Measurements from ENCODE around the gene TMCC3. TPM values are rescaled to one million over a fixed set of nuclear protein-coding genes. Genes with fewer than 3 reads are reported as not detected.

The TMCC3 gene
- total and polyA plus RNA-seq, 2 experiments from 2014 or later: 1.4 to 3.6 TPM

DNA sequence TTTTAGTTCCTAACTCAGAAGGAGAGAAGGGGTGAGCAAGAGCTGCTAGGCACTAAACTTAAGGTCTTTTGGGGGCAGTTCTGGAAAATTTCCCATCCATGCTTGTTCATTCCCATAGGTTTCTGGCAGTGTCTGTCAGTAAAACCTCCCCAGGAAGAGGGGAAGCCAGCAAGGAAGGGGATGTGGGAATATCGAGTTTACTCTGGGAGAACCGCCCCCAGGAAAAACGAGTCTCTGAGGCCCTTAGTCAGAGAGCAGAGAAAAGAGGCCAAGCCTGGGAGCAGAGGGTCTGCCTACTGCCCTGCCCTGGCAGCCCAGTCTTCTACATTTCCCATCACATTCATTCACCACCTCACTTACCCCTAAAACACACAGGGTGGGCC lies 55.9 kb downstream of the TMCC3 start:
- H3K27ac Mint-ChIP-seq: no peak overlapping the region
- peaks cover 8% of the 10 kb centered on the region for H3K4me1 Mint-ChIP-seq
- H3K27me3 Mint-ChIP-seq (ENCODE audit: insufficient read depth, low read depth, poor library complexity): peaks cover 3% of the 10 kb centered on the region

More for the DNA sequence above, 55.9 kb downstream of the TMCC3 start:
- Histone ChIP-seq H3F3A (replicated peaks; ENCODE audit: low read depth) (no peaks in the 10 kb centered on the region), H3K27me3 (ENCODE audit: insufficient read depth) (no peaks in the 10 kb centered on the region), H3K9me2 (ENCODE audit: insufficient read depth) (no peaks in the 10 kb centered on the region), H3K27ac (ENCODE audit: low read depth) (no peak overlapping the region), H3K79me2 (replicated peaks; ENCODE audit: insufficient read depth) (no peaks in the 10 kb centered on the region), H3K36me3 (ENCODE audit: insufficient read depth) (no peaks in the 10 kb centered on the region), H2AFZ (no peak overlapping the region), H3K4me3 (no peak overlapping the region), H3K4me1 (ENCODE audit: insufficient read depth) (no peaks in the 10 kb centered on the region), H3K4me2 (no peak overlapping the region), H4K20me1 (replicated peaks; ENCODE audit: insufficient read depth) (no peaks in the 10 kb centered on the region)
- ATAC-seq: no peak
- Mint-ChIP-seq H3K36me3 (ENCODE audit: low read depth) (no peaks in the 10 kb centered on the region), H3K9me3 (no peaks in the 10 kb centered on the region), H3K4me3 (no peak overlapping the region)
- TF ChIP-seq ZNF114 (CRISPR knock-in tag; IDR thresholded peaks at IDR 0.05) (no peak), CREB1 (CRISPR knock-in tag; IDR thresholded peaks at IDR 0.05; ENCODE audit: low read depth) (no peak), POLR2AphosphoS5 (IDR thresholded peaks at IDR 0.05; ENCODE audit: low read depth) (no peak), STAT1 (IDR thresholded peaks at IDR 0.05; ENCODE audit: unreplicated experiment) (no peak), ZNF331 (CRISPR knock-in tag; IDR thresholded peaks at IDR 0.05; ENCODE audit: low read depth) (no peak), EZH2 (IDR thresholded peaks at IDR 0.05; ENCODE audit: low read depth, unreplicated experiment) (no peak), EZH2phosphoT487 (IDR thresholded peaks at IDR 0.05; ENCODE audit: unreplicated experiment) (no peak), JUNB (IDR thresholded peaks at IDR 0.05; ENCODE audit: unreplicated experiment) (no peak), NANOG (IDR thresholded peaks at IDR 0.05; ENCODE audit: borderline replicate concordance) (no peak)
- TF ChIP-seq, protein P1, sequence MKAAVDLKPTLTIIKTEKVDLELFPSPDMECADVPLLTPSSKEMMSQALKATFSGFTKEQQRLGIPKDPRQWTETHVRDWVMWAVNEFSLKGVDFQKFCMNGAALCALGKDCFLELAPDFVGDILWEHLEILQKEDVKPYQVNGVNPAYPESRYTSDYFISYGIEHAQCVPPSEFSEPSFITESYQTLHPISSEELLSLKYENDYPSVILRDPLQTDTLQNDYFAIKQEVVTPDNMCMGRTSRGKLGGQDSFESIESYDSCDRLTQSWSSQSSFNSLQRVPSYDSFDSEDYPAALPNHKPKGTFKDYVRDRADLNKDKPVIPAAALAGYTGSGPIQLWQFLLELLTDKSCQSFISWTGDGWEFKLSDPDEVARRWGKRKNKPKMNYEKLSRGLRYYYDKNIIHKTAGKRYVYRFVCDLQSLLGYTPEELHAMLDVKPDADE (IDR thresholded peaks at IDR 0.05): no peak
- TF ChIP-seq, protein P2, sequence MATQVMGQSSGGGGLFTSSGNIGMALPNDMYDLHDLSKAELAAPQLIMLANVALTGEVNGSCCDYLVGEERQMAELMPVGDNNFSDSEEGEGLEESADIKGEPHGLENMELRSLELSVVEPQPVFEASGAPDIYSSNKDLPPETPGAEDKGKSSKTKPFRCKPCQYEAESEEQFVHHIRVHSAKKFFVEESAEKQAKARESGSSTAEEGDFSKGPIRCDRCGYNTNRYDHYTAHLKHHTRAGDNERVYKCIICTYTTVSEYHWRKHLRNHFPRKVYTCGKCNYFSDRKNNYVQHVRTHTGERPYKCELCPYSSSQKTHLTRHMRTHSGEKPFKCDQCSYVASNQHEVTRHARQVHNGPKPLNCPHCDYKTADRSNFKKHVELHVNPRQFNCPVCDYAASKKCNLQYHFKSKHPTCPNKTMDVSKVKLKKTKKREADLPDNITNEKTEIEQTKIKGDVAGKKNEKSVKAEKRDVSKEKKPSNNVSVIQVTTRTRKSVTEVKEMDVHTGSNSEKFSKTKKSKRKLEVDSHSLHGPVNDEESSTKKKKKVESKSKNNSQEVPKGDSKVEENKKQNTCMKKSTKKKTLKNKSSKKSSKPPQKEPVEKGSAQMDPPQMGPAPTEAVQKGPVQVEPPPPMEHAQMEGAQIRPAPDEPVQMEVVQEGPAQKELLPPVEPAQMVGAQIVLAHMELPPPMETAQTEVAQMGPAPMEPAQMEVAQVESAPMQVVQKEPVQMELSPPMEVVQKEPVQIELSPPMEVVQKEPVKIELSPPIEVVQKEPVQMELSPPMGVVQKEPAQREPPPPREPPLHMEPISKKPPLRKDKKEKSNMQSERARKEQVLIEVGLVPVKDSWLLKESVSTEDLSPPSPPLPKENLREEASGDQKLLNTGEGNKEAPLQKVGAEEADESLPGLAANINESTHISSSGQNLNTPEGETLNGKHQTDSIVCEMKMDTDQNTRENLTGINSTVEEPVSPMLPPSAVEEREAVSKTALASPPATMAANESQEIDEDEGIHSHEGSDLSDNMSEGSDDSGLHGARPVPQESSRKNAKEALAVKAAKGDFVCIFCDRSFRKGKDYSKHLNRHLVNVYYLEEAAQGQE (IDR thresholded peaks at IDR 0.05; ENCODE audit: unreplicated experiment): no peak
- TF ChIP-seq, protein P3, sequence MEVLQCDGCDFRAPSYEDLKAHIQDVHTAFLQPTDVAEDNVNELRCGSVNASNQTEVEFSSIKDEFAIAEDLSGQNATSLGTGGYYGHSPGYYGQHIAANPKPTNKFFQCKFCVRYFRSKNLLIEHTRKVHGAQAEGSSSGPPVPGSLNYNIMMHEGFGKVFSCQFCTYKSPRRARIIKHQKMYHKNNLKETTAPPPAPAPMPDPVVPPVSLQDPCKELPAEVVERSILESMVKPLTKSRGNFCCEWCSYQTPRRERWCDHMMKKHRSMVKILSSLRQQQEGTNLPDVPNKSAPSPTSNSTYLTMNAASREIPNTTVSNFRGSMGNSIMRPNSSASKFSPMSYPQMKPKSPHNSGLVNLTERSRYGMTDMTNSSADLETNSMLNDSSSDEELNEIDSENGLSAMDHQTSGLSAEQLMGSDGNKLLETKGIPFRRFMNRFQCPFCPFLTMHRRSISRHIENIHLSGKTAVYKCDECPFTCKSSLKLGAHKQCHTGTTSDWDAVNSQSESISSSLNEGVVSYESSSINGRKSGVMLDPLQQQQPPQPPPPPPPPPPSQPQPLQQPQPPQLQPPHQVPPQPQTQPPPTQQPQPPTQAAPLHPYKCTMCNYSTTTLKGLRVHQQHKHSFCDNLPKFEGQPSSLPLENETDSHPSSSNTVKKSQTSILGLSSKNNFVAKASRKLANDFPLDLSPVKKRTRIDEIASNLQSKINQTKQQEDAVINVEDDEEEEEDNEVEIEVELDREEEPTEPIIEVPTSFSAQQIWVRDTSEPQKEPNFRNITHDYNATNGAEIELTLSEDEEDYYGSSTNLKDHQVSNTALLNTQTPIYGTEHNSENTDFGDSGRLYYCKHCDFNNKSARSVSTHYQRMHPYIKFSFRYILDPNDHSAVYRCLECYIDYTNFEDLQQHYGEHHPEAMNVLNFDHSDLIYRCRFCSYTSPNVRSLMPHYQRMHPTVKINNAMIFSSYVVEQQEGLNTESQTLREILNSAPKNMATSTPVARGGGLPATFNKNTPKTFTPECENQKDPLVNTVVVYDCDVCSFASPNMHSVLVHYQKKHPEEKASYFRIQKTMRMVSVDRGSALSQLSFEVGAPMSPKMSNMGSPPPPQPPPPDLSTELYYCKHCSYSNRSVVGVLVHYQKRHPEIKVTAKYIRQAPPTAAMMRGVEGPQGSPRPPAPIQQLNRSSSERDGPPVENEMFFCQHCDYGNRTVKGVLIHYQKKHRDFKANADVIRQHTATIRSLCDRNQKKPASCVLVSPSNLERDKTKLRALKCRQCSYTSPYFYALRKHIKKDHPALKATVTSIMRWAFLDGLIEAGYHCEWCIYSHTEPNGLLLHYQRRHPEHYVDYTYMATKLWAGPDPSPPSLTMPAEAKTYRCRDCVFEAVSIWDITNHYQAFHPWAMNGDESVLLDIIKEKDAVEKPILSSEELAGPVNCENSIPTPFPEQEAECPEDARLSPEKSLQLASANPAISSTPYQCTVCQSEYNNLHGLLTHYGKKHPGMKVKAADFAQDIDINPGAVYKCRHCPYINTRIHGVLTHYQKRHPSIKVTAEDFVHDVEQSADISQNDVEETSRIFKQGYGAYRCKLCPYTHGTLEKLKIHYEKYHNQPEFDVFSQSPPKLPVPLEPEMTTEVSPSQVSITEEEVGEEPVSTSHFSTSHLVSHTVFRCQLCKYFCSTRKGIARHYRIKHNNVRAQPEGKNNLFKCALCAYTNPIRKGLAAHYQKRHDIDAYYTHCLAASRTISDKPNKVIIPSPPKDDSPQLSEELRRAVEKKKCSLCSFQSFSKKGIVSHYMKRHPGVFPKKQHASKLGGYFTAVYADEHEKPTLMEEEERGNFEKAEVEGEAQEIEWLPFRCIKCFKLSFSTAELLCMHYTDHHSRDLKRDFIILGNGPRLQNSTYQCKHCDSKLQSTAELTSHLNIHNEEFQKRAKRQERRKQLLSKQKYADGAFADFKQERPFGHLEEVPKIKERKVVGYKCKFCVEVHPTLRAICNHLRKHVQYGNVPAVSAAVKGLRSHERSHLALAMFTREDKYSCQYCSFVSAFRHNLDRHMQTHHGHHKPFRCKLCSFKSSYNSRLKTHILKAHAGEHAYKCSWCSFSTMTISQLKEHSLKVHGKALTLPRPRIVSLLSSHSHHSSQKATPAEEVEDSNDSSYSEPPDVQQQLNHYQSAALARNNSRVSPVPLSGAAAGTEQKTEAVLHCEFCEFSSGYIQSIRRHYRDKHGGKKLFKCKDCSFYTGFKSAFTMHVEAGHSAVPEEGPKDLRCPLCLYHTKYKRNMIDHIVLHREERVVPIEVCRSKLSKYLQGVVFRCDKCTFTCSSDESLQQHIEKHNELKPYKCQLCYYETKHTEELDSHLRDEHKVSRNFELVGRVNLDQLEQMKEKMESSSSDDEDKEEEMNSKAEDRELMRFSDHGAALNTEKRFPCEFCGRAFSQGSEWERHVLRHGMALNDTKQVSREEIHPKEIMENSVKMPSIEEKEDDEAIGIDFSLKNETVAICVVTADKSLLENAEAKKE (CRISPR knock-in tag; IDR thresholded peaks at IDR 0.05): no peak
- TF ChIP-seq, protein P4, sequence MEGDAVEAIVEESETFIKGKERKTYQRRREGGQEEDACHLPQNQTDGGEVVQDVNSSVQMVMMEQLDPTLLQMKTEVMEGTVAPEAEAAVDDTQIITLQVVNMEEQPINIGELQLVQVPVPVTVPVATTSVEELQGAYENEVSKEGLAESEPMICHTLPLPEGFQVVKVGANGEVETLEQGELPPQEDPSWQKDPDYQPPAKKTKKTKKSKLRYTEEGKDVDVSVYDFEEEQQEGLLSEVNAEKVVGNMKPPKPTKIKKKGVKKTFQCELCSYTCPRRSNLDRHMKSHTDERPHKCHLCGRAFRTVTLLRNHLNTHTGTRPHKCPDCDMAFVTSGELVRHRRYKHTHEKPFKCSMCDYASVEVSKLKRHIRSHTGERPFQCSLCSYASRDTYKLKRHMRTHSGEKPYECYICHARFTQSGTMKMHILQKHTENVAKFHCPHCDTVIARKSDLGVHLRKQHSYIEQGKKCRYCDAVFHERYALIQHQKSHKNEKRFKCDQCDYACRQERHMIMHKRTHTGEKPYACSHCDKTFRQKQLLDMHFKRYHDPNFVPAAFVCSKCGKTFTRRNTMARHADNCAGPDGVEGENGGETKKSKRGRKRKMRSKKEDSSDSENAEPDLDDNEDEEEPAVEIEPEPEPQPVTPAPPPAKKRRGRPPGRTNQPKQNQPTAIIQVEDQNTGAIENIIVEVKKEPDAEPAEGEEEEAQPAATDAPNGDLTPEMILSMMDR (conservative IDR thresholded peaks at IDR 0.05; ENCODE audit: low read depth in 2 of 2): no peak
- no peak for DNase-seq (ENCODE audit: low spot score)

Data from GM23338 (cell line).